A549 treated with CORT108297 at 1 μM for 4 hours (cell line): ENCODE measurements around the gene C11orf86. TPM values are rescaled to one million over a fixed set of nuclear protein-coding genes. Genes with fewer than 3 reads are reported as not detected.

Source experiments
- total RNA-seq: library from RNA; stranded (reverse); fragments of 200-300 nt; extraction: Qiagen RNA extraction; gene quantifications from 5 replicates; pipeline ENCODE4 v1.2.3, GENCODE V29; 2022

The C11orf86 gene, protein sequence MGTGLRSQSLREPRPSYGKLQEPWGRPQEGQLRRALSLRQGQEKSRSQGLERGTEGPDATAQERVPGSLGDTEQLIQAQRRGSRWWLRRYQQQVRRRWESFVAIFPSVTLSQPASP
- total RNA-seq: 38.8 to 74.1 TPM (median 60.3 TPM) in 5 replicates

GRCh38 chr11:66974724-66975404 is at the start of gene C11orf86:
TSS of gene C11orf86 (plus strand) at chr11:66975304. CDS start at chr11:66975363, 59 bp downstream.

GRCh38 chr11:66958232-66958955 is 16.7 kb upstream of the C11orf86 start, which contains the start of gene PC:
TSS of gene PC (minus strand) at chr11:66958383. CDS start at chr11:66872159, 86,224 bp downstream.

DNA sequence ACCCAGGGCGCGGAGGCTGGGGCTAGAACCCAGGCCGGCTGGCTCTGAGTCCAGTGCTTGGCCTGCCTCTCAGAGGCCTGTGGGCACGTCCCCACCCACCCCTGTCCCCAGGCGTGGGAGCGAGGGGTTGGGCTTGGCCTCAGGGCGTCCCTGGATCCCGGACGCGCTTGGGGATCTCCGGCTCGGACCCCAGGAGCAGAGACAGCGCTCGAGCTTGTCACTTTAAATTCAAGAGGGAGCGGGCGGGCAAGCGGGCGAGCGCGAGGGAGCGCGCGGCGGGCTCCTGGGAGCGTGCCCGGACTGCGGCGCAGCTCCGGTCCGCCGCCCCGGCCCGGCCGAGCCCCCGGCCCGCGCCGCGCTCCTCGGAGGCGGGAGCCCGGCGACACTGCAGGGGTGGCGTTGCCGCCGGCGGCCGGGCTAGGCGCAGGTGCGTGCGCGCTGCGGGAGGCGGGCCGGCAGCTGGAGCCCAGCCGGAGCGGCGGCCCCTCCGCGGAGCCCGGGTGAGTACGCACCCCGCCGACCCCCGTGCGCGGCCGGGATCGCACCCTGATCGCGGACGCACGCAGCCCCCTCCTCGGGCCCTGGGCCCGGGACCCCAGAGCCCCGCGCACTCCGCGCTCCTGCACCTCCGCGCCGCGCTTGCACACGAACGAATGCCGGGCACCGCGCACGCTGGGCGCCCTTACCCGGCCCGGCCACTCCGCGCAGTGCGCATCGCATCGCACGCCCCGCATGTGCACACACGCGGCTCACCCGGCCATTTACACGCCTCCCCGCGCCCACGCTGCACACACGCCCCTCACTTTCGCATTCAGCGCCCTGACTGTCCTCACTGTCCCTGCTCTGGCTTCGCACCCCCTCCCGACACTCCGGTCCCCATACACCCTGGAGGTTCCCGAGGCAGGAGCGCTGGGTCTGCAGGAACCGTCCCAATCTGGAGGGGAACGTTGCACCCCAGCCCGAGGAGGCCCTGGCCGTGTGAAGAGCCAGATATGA is 48.2 kb downstream of the C11orf86 start, which contains the start of gene SYT12:
TSS of gene SYT12 (plus strand) at position 174 of the 996 bp plus-strand sequence. CDS start 7,011 bp downstream, outside the sequence.

Other genes with a start within 250 kb of the C11orf86 start
- gene SPTBN2, start 246.1 kb upstream of the C11orf86 start, total RNA-seq: 9.4 to 11.7 TPM (median 10.1 TPM) in 5 replicates
- 34.5 to 52.2 TPM (median 49.8 TPM) in 5 replicates for gene RCE1, start 131.9 kb upstream of the C11orf86 start, total RNA-seq
- 59.1 to 102 TPM (median 89.7 TPM) in 5 replicates for gene LRFN4, start 118.2 kb upstream of the C11orf86 start, total RNA-seq
- 24.5 to 38.1 TPM (median 36.7 TPM) in 5 replicates for gene PC, start 16.9 kb upstream of the C11orf86 start, total RNA-seq
- 11.2 to 18.6 TPM (median 16.8 TPM) in 5 replicates for gene SYT12, start 47.8 kb downstream of the C11orf86 start, total RNA-seq
- gene RHOD, start 81.5 kb downstream of the C11orf86 start, total RNA-seq: 32.6 to 51.6 TPM (median 47.3 TPM) in 5 replicates
- 43.2 to 50.1 TPM (median 46.9 TPM) in 5 replicates for gene KDM2A, start 144.0 kb downstream of the C11orf86 start, total RNA-seq